Naive B cell (primary cell): ENCODE data around the gene QTRT2. TPM values are rescaled to one million over a fixed set of nuclear protein-coding genes. Genes with fewer than 3 reads are reported as not detected.
A peak's percentile ranks its signal among the peaks of the same experiment; 100 is the strongest.

Experiments
- ATAC-seq, 2 donors: fragments of 150-1000 bp; cut with Tn5 transposase; 2 replicates each; pipeline ENCODE4 v1.10.0; 2021; ENCODE audit warnings: low read depth in 2 of 2, mild to moderate bottlenecking in 2 of 2, moderate library complexity in 2 of 2
- DNase-seq: peaks from one replicate; pipeline ENCODE4 v3.0.0; 2022
- H3K27ac Mint-ChIP-seq, 6 donors: one replicate each; pipeline ENCODE4 v1.8.0; 2020 to 2022; ENCODE audit warnings: mild to moderate bottlenecking in 6 of 6, mixed read lengths in 6 of 6, moderate library complexity in 5 of 6, inconsistent platforms in 2 of 6
- H3K27me3 Mint-ChIP-seq, 3 donors: one replicate each; pipeline ENCODE4 v1.8.0; 2021 to 2022; ENCODE audit warnings: mixed read lengths in 3 of 3, mild to moderate bottlenecking in 1 of 3
- H3K36me3 Mint-ChIP-seq, 2 donors: one replicate each; pipeline ENCODE4 v1.8.0; 2020 to 2022; ENCODE audit warnings: mixed read lengths in 2 of 2, inconsistent platforms in 1 of 2, mild to moderate bottlenecking in 1 of 2
- H3K4me1 Mint-ChIP-seq, 3 donors: one replicate each; pipeline ENCODE4 v1.8.0; 2020 to 2022; ENCODE audit warnings: mixed read lengths in 3 of 3, inconsistent platforms in 1 of 3, mild to moderate bottlenecking in 1 of 3, moderate library complexity in 1 of 3
- H3K4me3 Mint-ChIP-seq, 8 donors: one replicate each; pipeline ENCODE4 v1.8.0; 2020 to 2022; ENCODE audit warnings: mild to moderate bottlenecking in 8 of 8, mixed read lengths in 8 of 8, moderate library complexity in 8 of 8, inconsistent platforms in 2 of 8
- H3K9me3 Mint-ChIP-seq, 7 donors: one replicate each; pipeline ENCODE4 v1.8.0; 2020 to 2022; ENCODE audit warnings: mixed read lengths in 7 of 7, mild to moderate bottlenecking in 5 of 7, inconsistent platforms in 2 of 7, moderate library complexity in 1 of 7
- polyA plus RNA-seq, 6 donors: library from polyadenylated mRNA; unstranded; fragments of 300-500 nt; fragmentation: Illumina TruSeq; gene quantifications; one replicate each; pipeline ENCODE4 v1.2.3, GENCODE V29; 2021; ENCODE audit warnings: low read depth in 6 of 6

The QTRT2 gene
- polyA plus RNA-seq: 10 to 100 TPM; 24.8 to 32.7 (median 31.0) TPM

DNA sequence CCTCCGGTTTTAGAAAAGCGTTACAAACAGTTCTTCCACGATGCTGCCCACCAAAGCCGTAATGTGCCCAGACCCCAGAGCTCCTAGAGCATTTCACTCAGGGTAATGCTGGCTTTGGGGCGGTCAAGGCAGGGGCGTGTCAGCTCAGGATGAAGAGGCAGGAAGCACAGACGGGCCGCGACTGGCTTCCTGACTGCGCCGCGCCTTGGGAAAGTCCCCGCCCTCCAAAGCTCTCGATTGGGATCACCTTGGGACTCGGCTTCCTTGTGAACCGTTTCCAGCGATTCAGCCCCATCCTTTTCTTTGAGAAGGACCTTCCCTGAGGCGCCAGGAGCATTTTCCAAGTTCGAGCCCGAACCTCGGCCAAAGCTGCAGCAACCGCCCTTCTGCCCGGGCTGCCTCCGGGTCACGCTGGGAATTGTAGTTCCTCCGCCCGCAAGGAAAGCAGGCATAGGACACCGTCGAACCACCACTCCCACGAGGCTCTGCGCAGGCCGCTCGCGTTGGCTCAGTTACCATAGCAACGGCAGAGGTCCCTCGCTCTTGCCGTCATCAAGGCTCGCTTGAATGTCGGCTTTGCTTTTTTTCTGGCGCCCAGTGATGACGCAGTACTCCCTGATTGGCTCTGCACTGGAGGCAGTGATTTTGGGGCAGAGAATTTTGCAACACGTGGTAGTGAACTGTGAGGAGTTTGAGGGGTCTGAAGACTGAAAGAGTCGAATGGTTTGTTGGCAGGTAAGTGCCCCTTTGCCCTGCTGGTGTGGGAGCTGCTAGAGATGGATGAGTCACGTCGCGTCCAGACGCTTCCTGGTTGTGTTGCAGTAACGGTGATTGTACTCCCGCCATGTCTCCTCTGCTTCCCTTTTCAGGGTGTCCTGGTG is at the start of gene QTRT2, which contains the start of gene CCDC191:
Gene QTRT2, plus strand, starts transcription at position 608 of the 881 bp plus-strand sequence. CDS start 8,521 bp downstream, outside the sequence.
Gene CCDC191, minus strand, starts transcription at position 397 of the 881 bp plus-strand sequence. Its CDS starts 60 bp downstream, at position 337.
- H3K27ac Mint-ChIP-seq: peak within 1 kb of the TSS; percentile 96 to 99 (median 98)
- H3K9me3 Mint-ChIP-seq: peaks cover 0 to 3% (median 0%) of the 10 kb centered on the region in 7 donors
- ATAC-seq (peak; percentile 92), DNase-seq (peak; percentile 98)
- peak within 1 kb of the TSS; percentile 89 to 99 (median 96) for H3K4me3 Mint-ChIP-seq
- no peaks in the 10 kb centered on the region for H3K27me3 Mint-ChIP-seq
- H3K36me3 Mint-ChIP-seq: peaks cover 0 to 11% of the 10 kb centered on the region in 2 donors
- H3K4me1 Mint-ChIP-seq: peaks cover 52 to 58% (median 56%) of the 10 kb centered on the region in 3 donors

DNA sequence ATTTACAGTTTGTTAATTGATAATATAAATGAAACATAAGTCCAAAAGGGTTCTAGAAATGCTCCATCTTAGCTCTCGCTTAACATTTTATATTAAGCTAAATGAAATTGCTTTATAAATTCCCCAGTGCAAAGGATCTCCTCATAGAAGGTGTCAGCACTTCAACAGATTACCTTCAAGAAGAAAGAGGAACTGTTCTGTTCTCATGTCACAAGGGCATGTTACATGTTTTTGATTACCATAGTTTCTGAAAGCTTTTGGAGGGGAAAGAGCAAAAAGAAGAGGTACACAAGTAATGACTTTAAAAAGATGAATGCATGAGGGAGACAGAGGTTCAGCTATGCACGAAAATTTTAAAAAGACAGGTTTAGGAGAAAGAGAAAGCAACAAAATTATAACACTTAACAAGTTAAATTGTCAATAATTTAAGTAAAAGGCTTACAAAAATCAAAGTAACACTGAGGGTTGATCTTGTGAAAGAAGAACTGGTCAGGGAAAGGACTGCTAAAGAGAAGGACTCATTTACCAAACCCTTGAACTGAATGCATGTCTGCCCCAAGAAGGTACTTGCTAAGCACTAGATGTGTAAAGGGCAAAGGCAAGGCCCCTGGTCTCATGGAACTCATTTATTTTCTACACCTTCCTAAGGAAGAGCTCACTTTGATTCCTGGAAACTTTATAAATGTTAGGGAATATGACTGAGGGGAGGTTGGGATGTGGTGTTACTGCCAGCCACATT is 45.3 kb upstream of the QTRT2 start:
- H3K9me3 Mint-ChIP-seq: no peaks in the 10 kb centered on the region
- no peaks in the 10 kb centered on the region for H3K36me3 Mint-ChIP-seq
- H3K27me3 Mint-ChIP-seq: no peaks in the 10 kb centered on the region
- H3K4me3 Mint-ChIP-seq: peak overlapping the region; percentile 38 to 89 (median 68)
- H3K27ac Mint-ChIP-seq: peak overlapping the region; percentile 87 to 94 (median 92)
- DNase-seq (peak; percentile 63), ATAC-seq (peak; percentile 93 to 95)
- peaks cover 16 to 31% (median 30%) of the 10 kb centered on the region in 3 donors for H3K4me1 Mint-ChIP-seq

DNA sequence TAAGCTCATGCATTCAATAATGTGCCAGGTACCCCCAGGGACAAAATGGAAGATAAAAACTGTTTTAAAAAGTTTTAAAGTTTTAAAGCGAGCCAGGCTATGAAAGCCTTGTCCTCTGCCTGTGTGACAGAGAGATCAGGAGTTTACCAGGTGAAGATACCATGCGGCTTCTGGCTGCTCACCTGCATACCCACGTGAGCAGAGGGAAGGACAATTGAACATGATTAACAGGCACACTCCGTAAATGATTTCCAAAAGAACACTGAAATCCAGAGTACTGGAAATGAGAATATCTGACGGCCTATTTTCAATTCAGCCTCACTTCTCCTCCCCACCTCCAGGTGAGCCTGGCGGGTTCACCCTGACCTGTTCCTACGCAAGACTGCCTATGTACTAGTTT is 42.3 kb upstream of the QTRT2 start:
- Mint-ChIP-seq H3K27ac (peak overlapping the region in 3 of 6 donors; percentile 14 to 30 (median 29)), H3K4me3 (no peak overlapping the region), H3K27me3 (no peaks in the 10 kb centered on the region), H3K4me1 (peaks cover 13 to 20% (median 19%) of the 10 kb centered on the region in 3 donors), H3K9me3 (no peaks in the 10 kb centered on the region), H3K36me3 (no peaks in the 10 kb centered on the region)
- no peak for ATAC-seq
- DNase-seq: no peak

DNA sequence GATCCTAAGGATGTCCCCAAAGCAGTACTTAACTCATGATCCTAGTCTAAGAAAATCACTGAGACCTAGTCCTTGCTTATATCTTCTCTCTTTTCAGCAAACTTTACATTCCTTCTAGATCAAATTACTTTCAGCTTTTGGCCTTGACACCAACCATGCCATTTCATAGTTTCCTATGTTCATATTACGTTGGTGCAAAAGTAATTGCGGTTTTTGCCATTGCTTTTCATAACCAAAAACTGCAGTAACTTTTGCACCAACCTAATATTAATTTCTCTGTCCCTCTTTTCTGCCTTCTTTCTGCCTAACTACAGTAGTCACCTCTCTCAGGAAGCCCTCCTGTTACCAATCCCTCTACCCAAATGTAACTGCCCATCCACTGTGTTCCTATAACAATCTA is 37.1 kb upstream of the QTRT2 start:
- peak overlapping the region in 2 of 6 donors; percentile 1 to 18 for H3K27ac Mint-ChIP-seq

DNA sequence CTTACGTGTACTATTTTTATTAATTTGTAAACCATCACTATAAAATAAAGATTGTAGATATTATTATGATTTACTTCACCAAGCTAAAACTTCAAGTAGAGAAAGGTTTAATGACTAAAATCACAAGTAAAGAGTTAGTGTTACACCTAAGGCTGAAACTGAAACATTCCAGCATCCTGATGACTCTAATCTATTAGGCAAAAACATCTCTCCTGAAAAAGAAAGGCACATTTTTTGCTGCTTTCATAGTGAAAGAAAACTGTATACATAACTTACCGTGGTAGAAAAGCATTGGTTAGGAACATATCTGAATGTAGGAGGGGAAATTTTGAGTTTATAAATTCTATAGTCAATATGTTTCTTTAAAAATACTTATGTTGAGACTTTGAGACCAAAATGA is 35.6 kb upstream of the QTRT2 start:
- H3K9me3 Mint-ChIP-seq: peaks cover 0 to 3% (median 0%) of the 10 kb centered on the region in 7 donors
- no peak for ATAC-seq
- no peak overlapping the region for H3K4me3 Mint-ChIP-seq
- H3K4me1 Mint-ChIP-seq: peaks cover 4 to 13% (median 5%) of the 10 kb centered on the region in 3 donors
- H3K27ac Mint-ChIP-seq: no peak overlapping the region
- DNase-seq: no peak
- no peaks in the 10 kb centered on the region for H3K27me3 Mint-ChIP-seq
- H3K36me3 Mint-ChIP-seq: peaks cover 0 to 4% of the 10 kb centered on the region in 2 donors

More for the DNA sequence above, 37.1 kb upstream of the QTRT2 start:
- ATAC-seq: no peak
- Mint-ChIP-seq H3K27me3 (no peaks in the 10 kb centered on the region), H3K9me3 (peaks cover 0 to 1% (median 0%) of the 10 kb centered on the region in 7 donors), H3K4me1 (peaks cover 4 to 11% (median 5%) of the 10 kb centered on the region in 3 donors), H3K36me3 (peaks cover 0 to 4% of the 10 kb centered on the region in 2 donors), H3K4me3 (no peak overlapping the region)
- no peak for DNase-seq

DNA sequence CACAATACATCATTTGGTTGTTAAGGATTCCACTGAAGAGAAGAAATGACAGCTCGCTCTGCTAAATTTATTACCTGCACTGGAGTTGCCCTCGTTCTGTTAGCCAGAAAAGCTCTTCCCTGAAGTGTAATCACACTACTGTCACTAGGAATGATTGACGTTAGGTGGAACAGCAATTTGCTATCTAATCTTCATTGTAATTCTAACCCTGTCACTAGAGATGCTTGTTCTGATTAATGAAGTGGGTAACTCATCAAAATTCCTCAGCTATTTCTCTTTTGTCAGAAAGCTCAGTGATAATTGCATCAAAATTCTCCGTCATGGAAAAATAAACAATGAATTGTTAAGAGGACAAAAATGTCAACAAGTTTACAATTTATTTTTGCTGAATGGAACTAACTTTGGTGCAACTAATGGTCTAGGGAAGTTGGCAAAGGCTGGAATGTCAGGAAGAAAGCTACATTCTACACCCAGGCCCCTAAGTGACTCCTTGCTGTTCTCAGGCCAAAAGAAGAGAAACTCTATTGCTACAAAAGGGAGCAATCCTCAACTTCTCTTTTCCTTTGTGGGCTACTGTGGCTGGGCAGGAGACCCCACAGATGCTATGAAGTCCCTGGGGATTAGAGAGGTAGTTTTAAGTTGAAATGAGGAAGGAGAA is 34.3 kb upstream of the QTRT2 start:
- DNase-seq: no peak
- no peak for ATAC-seq
- H3K4me1 Mint-ChIP-seq: peaks cover 4 to 13% (median 5%) of the 10 kb centered on the region in 3 donors
- H3K27me3 Mint-ChIP-seq: no peaks in the 10 kb centered on the region
- H3K4me3 Mint-ChIP-seq: no peak overlapping the region
- H3K36me3 Mint-ChIP-seq: peaks cover 0 to 4% of the 10 kb centered on the region in 2 donors
- H3K9me3 Mint-ChIP-seq: peaks cover 0 to 3% (median 0%) of the 10 kb centered on the region in 7 donors
- H3K27ac Mint-ChIP-seq: peak overlapping the region in 2 of 6 donors; percentile 71 to 76

DNA sequence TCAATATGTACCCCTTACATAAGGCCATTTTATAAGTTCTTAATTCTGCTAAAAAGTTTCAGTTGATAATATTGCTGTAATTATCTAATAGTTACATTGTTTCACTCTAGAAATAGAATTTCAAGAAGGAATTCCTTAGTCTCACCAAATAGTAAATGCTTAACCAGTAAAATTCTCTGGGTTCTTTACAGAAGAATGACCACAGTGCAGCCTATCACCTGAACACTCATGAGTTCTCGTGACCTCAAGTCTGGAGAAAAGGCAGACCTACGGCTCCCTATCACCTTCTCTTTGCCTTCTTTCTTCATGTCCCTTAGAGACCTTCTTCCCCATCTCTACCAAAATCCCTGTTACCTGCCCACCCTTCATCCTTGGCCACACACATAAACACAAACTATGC is 31.1 kb upstream of the QTRT2 start:
- Mint-ChIP-seq H3K4me1 (peaks cover 0 to 13% (median 5%) of the 10 kb centered on the region in 3 donors), H3K9me3 (peaks cover 0 to 3% (median 0%) of the 10 kb centered on the region in 7 donors), H3K27me3 (no peaks in the 10 kb centered on the region), H3K4me3 (no peak overlapping the region), H3K36me3 (peaks cover 0 to under 1% of the 10 kb centered on the region in 2 donors), H3K27ac (peak overlapping the region in 5 of 6 donors; percentile 0 to 39 (median 11))
- ATAC-seq (no peak), DNase-seq (no peak)

DNA sequence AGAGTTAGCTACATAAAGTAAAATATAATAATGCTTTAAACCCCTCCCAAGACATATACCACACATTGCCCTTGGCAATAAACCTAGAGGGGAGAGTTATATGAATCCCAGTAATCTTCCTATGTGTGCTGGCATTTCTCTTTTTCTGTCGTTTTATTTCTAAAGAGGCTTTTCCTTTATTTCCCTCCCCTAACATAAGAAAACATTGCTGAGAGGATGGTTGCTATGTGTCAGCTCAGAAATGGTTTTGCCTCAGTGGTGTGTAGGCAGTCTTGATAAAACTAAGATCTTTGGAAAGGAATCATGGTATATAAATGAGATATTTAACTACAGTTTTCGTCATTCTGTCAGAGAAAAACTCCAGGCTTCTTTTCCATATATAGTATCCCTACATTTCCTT is 30.2 kb upstream of the QTRT2 start:
- Mint-ChIP-seq H3K4me1 (peaks cover 0 to 13% (median 5%) of the 10 kb centered on the region in 3 donors), H3K27me3 (no peaks in the 10 kb centered on the region), H3K9me3 (peaks cover 0 to 3% (median 0%) of the 10 kb centered on the region in 7 donors), H3K36me3 (no peaks in the 10 kb centered on the region), H3K27ac (no peak overlapping the region), H3K4me3 (no peak overlapping the region)
- DNase-seq (no peak), ATAC-seq (no peak)

DNA sequence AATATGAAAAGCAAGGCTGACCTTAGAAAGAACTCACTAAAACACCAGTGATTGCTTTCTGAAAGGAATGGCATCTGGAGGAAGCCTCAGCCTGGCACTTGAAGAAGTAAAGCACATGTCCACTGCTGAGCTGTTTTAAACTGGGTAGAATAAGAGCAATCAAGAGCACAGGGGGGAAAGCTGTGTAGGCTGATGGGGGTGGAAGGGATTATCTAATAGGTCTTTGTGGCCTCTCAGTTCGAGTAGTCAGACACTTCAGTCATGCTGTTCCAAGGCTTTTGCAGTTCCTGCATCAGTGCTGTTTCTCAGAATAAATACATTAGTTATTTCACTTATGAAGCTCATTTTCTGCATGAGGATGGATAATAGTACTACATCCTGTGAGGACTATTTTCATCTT is 22.8 kb upstream of the QTRT2 start:
- Mint-ChIP-seq H3K4me3 (no peak overlapping the region), H3K27me3 (no peaks in the 10 kb centered on the region), H3K36me3 (peaks cover 9 to 10% of the 10 kb centered on the region in 2 donors), H3K9me3 (peaks cover 0 to 3% (median 0%) of the 10 kb centered on the region in 7 donors), H3K27ac (peak overlapping the region in 1 of 6 donors; percentile 52), H3K4me1 (no peaks in the 10 kb centered on the region)
- DNase-seq: no peak
- ATAC-seq: no peak

DNA sequence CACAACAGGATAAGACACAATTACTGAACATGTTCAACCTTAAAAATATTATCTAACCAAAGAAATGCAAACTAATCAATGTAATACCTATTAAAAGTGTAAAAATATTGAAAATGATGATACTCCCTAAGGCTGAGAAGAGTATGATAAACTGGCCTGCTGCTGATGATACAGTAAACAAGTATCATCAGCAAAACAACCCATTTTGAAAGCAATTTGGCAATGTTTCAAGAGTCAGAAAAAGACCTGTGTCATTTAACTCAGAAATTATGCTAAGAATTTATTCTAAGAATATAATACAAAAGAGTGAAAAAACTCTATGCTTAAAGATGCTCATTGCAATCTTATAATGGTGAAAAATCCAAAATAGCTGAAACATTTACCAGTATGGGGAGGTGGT is 22.3 kb upstream of the QTRT2 start:
- peaks cover 0 to 3% (median 0%) of the 10 kb centered on the region in 7 donors for H3K9me3 Mint-ChIP-seq
- no peak overlapping the region for H3K4me3 Mint-ChIP-seq
- peaks cover 9 to 11% of the 10 kb centered on the region in 2 donors for H3K36me3 Mint-ChIP-seq
- peak overlapping the region in 1 of 6 donors; percentile 44 for H3K27ac Mint-ChIP-seq
- ATAC-seq (no peak), DNase-seq (no peak)
- no peaks in the 10 kb centered on the region for H3K27me3 Mint-ChIP-seq
- H3K4me1 Mint-ChIP-seq: no peaks in the 10 kb centered on the region

DNA sequence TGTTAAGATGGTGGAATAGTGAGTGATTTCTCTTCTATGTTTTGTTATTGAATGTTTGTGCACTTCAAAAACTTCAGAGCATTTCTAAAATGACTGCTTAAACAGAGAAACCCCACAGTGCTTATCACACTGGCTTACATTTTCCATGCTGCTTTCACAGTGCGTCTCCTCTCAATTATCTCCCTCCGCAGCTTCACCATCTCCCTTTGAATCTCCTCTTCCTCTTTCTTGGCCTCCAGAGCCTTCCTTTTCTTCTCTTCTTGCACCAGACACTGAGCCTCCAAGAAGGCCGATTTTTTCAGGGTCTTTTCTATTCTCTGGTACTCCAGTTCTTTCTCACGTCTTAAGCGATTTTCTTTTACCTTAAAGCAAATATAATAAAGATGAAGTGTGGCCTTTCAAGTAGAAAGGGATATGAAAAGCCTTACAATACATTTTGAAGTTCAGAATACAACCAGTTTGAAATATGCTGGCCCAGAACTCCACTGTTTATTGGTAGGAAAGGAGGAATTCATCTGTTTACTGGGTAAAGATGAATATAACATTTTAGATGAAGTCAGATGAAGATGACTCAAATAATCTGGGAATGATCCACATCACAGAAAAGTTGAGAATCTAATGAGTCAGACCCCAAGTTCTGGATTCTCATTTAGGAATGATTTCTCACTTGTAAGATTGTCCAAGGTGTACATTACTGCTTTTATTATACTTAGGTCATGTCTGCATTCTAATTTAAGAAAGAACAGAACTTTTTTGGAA is 21.6 kb upstream of the QTRT2 start:
- no peaks in the 10 kb centered on the region for H3K4me1 Mint-ChIP-seq
- peak overlapping the region in 1 of 6 donors; percentile 5 for H3K27ac Mint-ChIP-seq
- ATAC-seq (no peak), DNase-seq (no peak)
- peaks cover 0 to 3% (median 0%) of the 10 kb centered on the region in 7 donors for H3K9me3 Mint-ChIP-seq
- no peaks in the 10 kb centered on the region for H3K27me3 Mint-ChIP-seq
- no peak overlapping the region for H3K4me3 Mint-ChIP-seq
- H3K36me3 Mint-ChIP-seq: peaks cover 9 to 11% of the 10 kb centered on the region in 2 donors

DNA sequence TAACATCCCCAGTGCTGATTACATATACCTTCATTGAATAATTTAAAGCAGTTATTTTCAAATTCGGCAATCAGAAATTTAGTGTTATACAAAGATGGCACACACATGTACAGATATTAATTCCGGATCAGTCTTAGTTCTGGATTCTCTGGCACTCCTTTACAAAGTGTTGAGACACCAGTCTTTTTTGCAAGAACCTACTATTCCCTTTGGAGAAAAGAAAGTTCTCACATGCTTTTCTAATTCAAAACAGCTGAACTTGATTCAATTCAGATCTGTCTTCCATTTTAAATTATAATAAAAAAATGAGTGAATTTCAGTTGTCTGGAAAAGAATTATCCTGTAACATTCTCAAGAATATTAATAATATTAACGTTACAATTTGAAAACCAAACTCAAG is 20.6 kb upstream of the QTRT2 start:
- no peak overlapping the region for H3K4me3 Mint-ChIP-seq
- DNase-seq (no peak), ATAC-seq (no peak)
- no peaks in the 10 kb centered on the region for H3K27me3 Mint-ChIP-seq
- peaks cover 0 to 3% (median 0%) of the 10 kb centered on the region in 7 donors for H3K9me3 Mint-ChIP-seq
- H3K4me1 Mint-ChIP-seq: no peaks in the 10 kb centered on the region
- H3K27ac Mint-ChIP-seq: no peak overlapping the region
- H3K36me3 Mint-ChIP-seq: peaks cover 9 to 11% of the 10 kb centered on the region in 2 donors
